ENCODE results near the gene GSTA4.
"Not testable (repeated sequence)": the region's sequence is repeated elsewhere in the genome, so short reads cannot be mapped to it uniquely, and the experiment has no call there.

Gene GSTA4

GRCh38 chr6:53014744-53015143 is 19.7 kb upstream of the GSTA4 start:
- no peak for DNase-seq (ENCODE audit: insufficient read length, low spot score)
- FAIRE-seq, result no peak

DNA sequence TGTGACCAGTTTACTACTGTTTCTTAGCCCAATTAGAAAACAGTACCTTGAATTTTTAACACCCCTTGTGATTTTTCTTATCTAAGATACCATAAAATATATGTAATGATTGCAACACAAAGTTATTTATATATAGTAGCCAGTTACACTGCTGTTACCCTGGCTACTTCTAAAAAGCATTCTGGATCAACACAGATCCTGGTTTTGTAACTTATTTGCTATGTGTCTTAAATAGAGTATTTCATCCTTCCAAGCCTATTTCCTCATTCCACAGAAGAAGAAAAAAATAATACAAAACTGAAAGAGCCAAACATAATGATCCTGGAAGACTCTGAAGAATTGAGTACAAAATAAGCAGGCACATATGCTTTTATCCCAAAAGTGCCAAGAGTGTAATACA is 19.0 kb upstream of the GSTA4 start:
- FAIRE-seq, result no peak

DNA sequence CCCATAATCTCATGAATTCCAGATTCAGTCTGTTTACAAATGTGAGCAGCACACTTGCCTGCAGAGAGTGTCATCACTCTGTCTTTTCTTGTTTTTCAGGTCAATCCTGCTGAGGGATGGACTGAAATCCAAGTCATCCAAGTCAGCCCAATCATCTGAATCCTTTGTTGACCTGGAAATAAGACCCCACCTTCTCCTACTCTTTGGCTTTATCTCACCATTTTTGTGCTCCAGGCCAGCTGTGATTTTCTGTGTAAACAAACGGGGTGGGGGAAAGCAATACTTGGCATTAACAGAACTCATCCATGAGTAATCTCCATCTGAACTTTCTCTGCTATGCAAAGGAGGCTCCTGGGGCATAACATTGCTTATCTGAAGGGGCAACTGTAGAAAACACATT is 16.9 kb upstream of the GSTA4 start:
- FAIRE-seq (no peak), DNase-seq (ENCODE audit: insufficient read length, low spot score) (no peak)

More for the DNA sequence above, 19.0 kb upstream of the GSTA4 start:
- DNase-seq (ENCODE audit: insufficient read length, low spot score), result no peak

GRCh38 chr6:53010504-53010903 is 15.4 kb upstream of the GSTA4 start:
- FAIRE-seq (no peak), DNase-seq (ENCODE audit: insufficient read length, low spot score) (no peak)

- DNase-seq (ENCODE audit: insufficient read length, low spot score), result no peak
- no peak for FAIRE-seq
Observed at GRCh38 chr6:53009511-53009910, 14.4 kb upstream of the GSTA4 start.

DNA sequence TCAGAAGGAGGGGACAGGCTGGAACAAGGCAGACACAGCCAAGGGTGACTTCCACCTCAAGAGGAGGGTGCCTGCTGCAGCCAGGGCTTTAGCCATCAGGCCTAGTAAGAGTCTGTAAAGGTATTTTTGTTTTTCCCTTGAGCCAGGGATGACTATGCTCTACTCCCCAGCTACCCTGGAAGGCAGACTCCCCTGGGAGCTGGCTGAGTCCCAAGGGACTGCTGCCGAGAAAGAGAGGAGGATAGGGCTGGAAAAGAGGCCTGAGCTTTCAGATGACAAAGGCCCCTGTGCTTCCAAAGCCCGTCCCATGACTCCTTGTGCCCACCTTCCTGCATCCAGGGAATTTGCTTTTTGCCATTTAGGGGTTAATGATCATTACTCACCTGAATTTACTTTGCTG is 14.0 kb upstream of the GSTA4 start:
- FAIRE-seq (no peak), DNase-seq (ENCODE audit: insufficient read length, low spot score) (no peak)

DNA sequence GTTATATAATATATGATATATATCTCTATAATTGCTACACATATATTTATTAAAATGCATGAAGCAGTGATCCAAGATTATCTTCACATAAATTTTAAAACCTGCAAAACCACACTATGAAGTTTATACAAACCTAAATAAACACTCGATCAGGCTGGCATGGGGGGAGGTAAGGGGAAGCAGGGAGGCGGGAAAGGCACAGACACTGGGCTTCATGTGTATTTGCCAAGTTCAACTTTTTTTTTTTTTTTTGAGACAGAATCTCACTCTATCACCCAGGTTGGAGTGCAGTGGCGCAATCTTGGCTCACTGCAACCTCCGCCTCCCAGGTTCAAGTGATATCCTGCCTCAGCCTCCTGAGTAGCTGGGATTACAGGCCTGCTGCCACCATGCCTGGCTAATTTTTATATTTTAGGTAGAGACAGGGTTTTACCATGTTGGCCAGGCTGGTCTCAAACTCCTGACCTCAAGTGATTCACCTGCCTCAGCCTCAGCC is 13.2 kb upstream of the GSTA4 start:
- not testable (repeated sequence) for DNase-seq (ENCODE audit: insufficient read length, low spot score); FAIRE-seq

DNA sequence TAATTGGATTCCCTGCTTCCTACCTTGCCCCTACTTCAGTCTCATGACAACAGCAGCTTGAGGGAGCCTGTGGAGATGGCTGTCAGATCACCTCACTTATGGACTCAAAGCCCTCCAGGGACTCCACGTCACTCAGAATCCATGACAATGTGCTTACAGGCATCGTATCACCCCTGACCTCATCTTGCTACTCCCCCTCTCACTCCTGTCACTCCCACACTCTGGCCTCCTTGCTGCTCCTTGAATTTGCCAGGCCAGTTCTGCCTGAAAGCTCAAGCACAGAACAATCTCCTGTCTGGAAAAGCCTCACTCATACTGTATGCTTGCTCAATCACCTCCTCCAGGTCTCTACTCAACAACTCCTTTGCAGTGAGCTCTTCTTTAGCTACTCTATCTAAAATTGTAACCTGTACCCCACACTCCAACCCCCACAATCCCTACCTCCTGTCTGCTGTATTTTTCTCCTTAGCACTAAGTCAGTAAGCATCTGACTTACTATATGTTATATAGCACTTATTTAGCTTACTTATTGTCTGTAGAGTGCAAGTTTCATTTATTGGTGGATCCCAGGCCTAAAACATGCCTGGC is 10.7 kb upstream of the GSTA4 start:
- FAIRE-seq, result no peak
- no peak for DNase-seq (ENCODE audit: insufficient read length, low spot score)

GRCh38 chr6:52999456-52999855 is 4.4 kb upstream of the GSTA4 start:
- FAIRE-seq, result no peak
- no peak for DNase-seq (ENCODE audit: insufficient read length, low spot score)

DNA sequence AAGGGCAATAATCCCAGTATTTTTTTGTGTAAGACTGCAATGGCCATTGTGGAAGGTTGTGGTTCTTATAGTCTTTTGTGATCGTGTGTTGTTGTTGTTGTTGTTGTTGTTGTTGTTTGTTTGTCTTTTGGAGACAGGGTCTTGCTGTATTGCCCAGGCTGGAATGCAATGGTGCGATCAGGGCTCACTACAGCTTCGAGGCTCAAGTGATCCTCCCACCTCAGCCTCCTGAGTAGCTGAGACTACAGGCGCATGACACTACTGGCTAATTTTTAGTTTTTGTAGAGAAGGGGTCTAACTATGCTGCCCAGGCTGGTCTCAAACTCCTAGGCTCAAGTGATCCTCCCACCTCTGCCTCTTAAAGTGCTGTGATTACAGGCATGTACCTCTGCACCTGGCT is 3.5 kb upstream of the GSTA4 start:
- no peak for FAIRE-seq
- DNase-seq (ENCODE audit: insufficient read length, low spot score), result no peak

- no peak for FAIRE-seq
- DNase-seq (ENCODE audit: insufficient read length, low spot score), result no peak
Observed at GRCh38 chr6:52995913-52996645, 995 bp upstream of the GSTA4 start.

- no peak for DNase-seq (ENCODE audit: insufficient read length, low spot score)
Observed at GRCh38 chr6:52994839-52995088, 320 bp downstream of the GSTA4 start.

GRCh38 chr6:52994031-52994838 is 849 bp downstream of the GSTA4 start:
- DNase-seq (ENCODE audit: insufficient read length, low spot score), result no peak

More at GRCh38 chr6:52994839-52995088, 320 bp downstream of the GSTA4 start:
- FAIRE-seq, result no peak

DNA sequence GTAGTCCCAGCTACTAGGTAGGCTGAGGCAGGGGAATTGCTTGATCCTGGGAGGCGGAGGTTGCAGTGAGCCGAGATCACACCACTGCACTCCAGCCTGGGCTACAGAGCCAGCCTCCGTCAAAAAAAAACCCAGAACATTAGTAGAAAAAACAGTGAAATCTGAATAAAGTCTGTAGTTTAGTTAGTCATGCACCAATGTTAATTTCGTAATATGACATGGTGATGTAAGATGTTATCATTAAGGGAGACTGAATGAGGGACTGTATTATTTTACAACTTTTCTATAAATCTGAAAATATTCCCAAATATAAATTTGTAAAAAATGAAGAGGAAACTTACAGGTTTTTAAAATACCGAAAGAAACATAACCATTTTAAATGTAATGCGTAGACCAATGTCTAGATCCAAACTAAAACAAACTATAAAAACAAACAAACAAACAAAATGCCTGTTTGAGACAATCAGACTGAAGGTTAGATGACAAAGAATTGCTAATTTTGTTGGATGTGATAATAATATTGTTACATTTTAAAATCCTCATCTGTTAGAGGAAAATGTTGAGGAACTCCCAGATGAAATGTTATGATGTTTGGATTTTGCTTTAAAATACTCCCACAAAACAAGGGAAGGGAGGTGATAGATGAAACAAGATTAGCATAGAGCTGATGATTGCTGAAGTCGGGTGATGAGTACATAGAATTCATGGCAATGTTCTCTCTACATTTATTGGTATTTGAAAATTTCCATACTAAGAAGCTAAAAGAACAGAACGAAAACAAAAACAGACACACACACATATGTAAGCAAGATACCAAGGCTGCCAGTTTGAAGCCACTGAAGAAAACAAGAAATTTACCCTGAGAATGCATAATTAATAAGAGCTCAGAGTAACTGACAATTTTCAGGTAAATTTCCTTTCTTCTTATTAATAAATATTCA is 1.8 kb downstream of the GSTA4 start:
- DNase-seq (ENCODE audit: insufficient read length, low spot score), result no peak
- no peak for FAIRE-seq

More at GRCh38 chr6:52994031-52994838, 849 bp downstream of the GSTA4 start:
- FAIRE-seq, result no peak

DNA sequence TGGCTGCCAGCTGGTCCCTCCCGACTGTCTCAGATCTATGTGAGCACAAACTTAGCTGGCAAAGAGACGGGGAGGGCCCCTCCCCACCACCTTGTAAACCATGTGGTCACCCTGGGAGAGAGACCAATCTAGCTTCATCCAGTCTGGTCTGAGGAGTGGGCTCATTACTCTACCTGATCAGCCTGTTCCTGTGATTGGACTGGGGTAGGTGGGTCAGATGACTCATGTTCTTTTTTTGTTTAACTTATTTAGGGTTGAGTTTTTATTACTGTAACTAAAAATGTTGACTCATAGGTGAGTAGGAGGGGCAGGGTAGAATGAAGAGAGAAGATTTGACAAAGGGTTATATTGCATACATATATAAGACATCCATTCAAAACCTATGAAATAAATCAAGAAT is 4.7 kb downstream of the GSTA4 start:
- FAIRE-seq, result no peak

GRCh38 chr6:52985228-52985627 is 9.9 kb downstream of the GSTA4 start:
- no peak for FAIRE-seq
- no peak for DNase-seq (ENCODE audit: insufficient read length, low spot score)

More for the DNA sequence above, 4.7 kb downstream of the GSTA4 start:
- DNase-seq (ENCODE audit: insufficient read length, low spot score), result no peak

DNA sequence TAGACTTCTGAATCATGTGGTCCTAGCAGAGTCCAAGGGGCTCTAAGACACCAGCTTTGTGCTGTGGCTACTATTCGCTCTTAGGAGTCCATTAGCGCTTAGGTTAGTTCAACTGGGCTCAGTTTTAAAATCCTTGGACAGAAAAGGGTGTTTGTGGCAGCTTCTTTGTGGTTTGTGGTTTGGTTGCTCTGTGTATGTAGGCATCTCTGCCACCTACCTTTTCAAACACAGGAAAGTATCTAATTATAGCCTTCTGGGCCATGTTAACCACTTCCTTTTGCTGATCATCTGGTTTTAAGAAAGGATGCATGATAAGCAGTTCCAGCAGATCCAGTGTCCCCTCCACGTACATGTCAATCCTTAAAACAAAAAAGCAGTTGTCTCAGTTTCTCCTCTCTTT is 10.8 kb downstream of the GSTA4 start:
- DNase-seq (ENCODE audit: insufficient read length, low spot score), result no peak
- peak; percentile 78 for FAIRE-seq

DNA sequence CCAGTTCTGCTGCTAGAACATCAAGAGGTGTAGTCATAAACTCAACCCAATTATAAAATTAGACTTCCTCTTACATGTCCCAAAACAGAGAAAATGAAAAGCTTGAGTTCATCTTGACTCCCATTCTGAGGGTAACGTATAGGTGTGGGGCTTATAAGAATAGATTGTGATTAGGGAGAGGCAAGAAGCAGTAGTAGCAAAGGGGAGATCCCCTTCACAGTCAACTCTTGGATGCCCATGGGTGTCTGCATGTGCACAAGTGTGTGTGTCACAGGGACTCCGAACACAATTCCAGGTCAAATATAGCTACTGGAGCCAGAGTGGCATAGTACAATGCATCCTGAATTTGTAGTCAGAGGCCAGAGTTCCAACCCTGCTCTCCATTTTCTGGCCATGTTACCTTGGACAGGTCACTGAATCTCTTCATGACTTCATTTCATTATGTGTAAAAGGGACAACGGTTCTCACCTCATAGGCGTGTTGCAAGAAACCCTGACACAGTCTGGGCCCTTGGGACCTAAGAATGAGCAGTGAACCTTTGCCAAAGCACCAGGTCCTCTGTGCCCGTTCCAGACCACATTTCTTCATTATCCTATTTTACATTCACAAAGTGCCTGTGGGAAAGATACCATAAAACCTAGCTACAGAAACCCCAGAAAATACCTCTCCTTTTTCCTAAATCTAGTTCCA is 11.8 kb downstream of the GSTA4 start:
- FAIRE-seq, result no peak

GRCh38 chr6:52982680-52983079 is 12.4 kb downstream of the GSTA4 start:
- no peak for FAIRE-seq
- DNase-seq (ENCODE audit: insufficient read length, low spot score), result no peak

More for the DNA sequence above, 11.8 kb downstream of the GSTA4 start:
- no peak for DNase-seq (ENCODE audit: insufficient read length, low spot score)

All from GM19239 (cell line).